GM12878 (cell line): Measurements from ENCODE around the gene EDARADD. TPM values are rescaled to one million over a fixed set of nuclear protein-coding genes. Genes with fewer than 3 reads are reported as not detected.

Experiments used
- ATAC-seq: fragments of 200-7000 bp; cut with Tn5 transposase; 3 replicates; pipeline ENCODE4 v1.9.1; 2020; ENCODE audit warnings: mild to moderate bottlenecking, moderate library complexity
- BruUV-seq: library from RNA; stranded (reverse); fragments of 400-500 nt; replicated peaks from 2 replicates; lab custom pipeline; 2021; lab: Mats Ljungman, UMichigan
- CTCF ChIA-PET: fragments of 300-600 bp; sonication (Branson Sonifier 250); formaldehyde crosslinking; extraction: SDS; loops from one replicate; lab custom pipeline; 2021; ENCODE audit warnings: inconsistent platforms; lab: Yijun Ruan, JAX
- POLR2A ChIA-PET: fragments of 350-600 bp; formaldehyde crosslinking; extraction: SDS; loops from one replicate; lab custom pipeline; 2021; ENCODE audit warnings: inconsistent platforms; lab: Charles Lee
- RAD21 ChIA-PET: fragments of 300-600 bp; sonication (Branson Sonifier 250); formaldehyde crosslinking; loops from one replicate; lab custom pipeline; 2023; ENCODE audit warnings: antibody characterized with exemption; ENCODE audit not compliant: unreplicated experiment; lab: Charles Lee
- SMC1A ChIA-PET: fragments of 300-600 bp; sonication (Branson Sonifier 250); formaldehyde crosslinking; loops from one replicate; lab custom pipeline; 2023; ENCODE audit not compliant: unreplicated experiment, uncharacterized antibody; lab: Charles Lee
- DNase-seq: peaks from one replicate; pipeline ENCODE4 v3.0.0-alpha.2; 2011; ENCODE audit warnings: low read depth, low spot score
- FAIRE-seq: peaks from 3 replicates; lab custom pipeline; 2011; peaks lifted over from hg19 to GRCh38; lab: Jason Lieb, UNC
- H2AFZ ChIP-seq: 2 replicates; pipeline ENCODE4 v1.6.0; 2011; ENCODE audit warnings: low read depth, low read length, control low read depth; ENCODE audit not compliant: control insufficient read depth
- H3K27ac ChIP-seq: 2 replicates; pipeline ENCODE4 v1.5.1; 2011; ENCODE audit warnings: control low read depth; ENCODE audit not compliant: control insufficient read depth, insufficient read depth
- H3K27me3 ChIP-seq, 2 experiments: replicated peaks in 1 of 2; 2 replicates each; pipeline versions ENCODE4 v1.6.0 to v1.6.1; 2011; ENCODE audit warnings: low read length in 1 of 2; ENCODE audit not compliant: control insufficient read depth in 2 of 2, insufficient read depth in 2 of 2
- H3K36me3 ChIP-seq, 2 experiments: 2 replicates each; pipeline ENCODE4 v1.5.1; 2011; ENCODE audit warnings: low read length in 1 of 2; ENCODE audit not compliant: control insufficient read depth in 2 of 2, insufficient read depth in 2 of 2
- H3K4me1 ChIP-seq: 2 replicates; pipeline ENCODE4 v1.6.1; 2011; ENCODE audit warnings: mild to moderate bottlenecking, low read length, moderate library complexity, mixed read lengths; ENCODE audit not compliant: control insufficient read depth, insufficient read depth
- H3K4me2 ChIP-seq: 2 replicates; pipeline ENCODE4 v1.6.0; 2011; ENCODE audit warnings: control low read depth; ENCODE audit not compliant: control insufficient read depth, insufficient read depth
- H3K4me3 ChIP-seq: fragments of 200-600 bp; sonication (generic); 2 replicates; pipeline ENCODE4 v1.5.1; 2016
- H3K79me2 ChIP-seq: 2 replicates; pipeline ENCODE4 v1.6.0; 2011; ENCODE audit warnings: low read length; ENCODE audit not compliant: control insufficient read depth, insufficient read depth
- H3K9ac ChIP-seq: 2 replicates; pipeline ENCODE4 v1.8.0; 2011; ENCODE audit warnings: low read length, control low read depth, mixed read lengths; ENCODE audit not compliant: control insufficient read depth, insufficient read depth
- H3K9me3 ChIP-seq: replicated peaks from 3 replicates; pipeline ENCODE4 v1.5.1; 2011; ENCODE audit warnings: mild to moderate bottlenecking, low read length; ENCODE audit not compliant: control insufficient read depth, insufficient read depth
- H4K20me1 ChIP-seq: 2 replicates; pipeline ENCODE4 v1.6.0; 2011; ENCODE audit not compliant: control insufficient read depth, insufficient read depth
- BHLHE40 ChIP-seq, 2 experiments: fragments of 450-650 bp in 1 of 2; IDR thresholded peaks; 2 replicates each; pipeline ENCODE4 v1.6.1; 2011 to 2017; ENCODE audit warnings: low read depth in 2 of 2, borderline replicate concordance in 1 of 2, improper control_type of control experiment in 1 of 2, low read length in 1 of 2, mild to moderate bottlenecking in 1 of 2
- CEBPZ ChIP-seq: fragments of 150-350 bp; IDR thresholded peaks from 2 replicates; pipeline ENCODE4 v1.6.1; 2016; ENCODE audit warnings: low read depth, low read length
- EED ChIP-seq: sonication (generic); IDR thresholded peaks from 2 replicates; pipeline ENCODE4 v1.6.1; 2016; ENCODE audit warnings: antibody characterized with exemption, low read depth
- RELA ChIP-seq: fragments of 450-650 bp; IDR thresholded peaks from 2 replicates; pipeline ENCODE4 v1.8.0; 2014; ENCODE audit warnings: borderline replicate concordance; ENCODE audit not compliant: partially characterized antibody
- SP1 ChIP-seq: IDR thresholded peaks from one replicate; pipeline ENCODE4 v1.6.1; 2011; ENCODE audit warnings: low read depth, low read length
- TARDBP ChIP-seq: IDR thresholded peaks from 2 replicates; pipeline ENCODE4 v1.6.1; 2016; ENCODE audit warnings: borderline replicate concordance
- WGBS: methylation state at CpG from one replicate; pipeline ENCODE4 v1.1.6; 2016; ENCODE audit warnings: low lambda C conversion rate; ENCODE audit not compliant: insufficient replicate concordance, insufficient coverage; ENCODE audit errors: missing lambda C conversion rate; 5-methylcytosine and 5-hydroxymethylcytosine counted together
- in situ Hi-C: fragments of 300-500 bp; cut with MboI; formaldehyde crosslinking; loops from 9 replicates; pipeline ENCODE4 v1.14.3; 2018; ENCODE audit warnings: mixed read lengths
- intact Hi-C: fragments of 100-400 bp; cut with micrococcal nuclease; formaldehyde crosslinking; loops from one replicate; pipeline ENCODE4 v1.14.2; 2022; ENCODE audit not compliant: unreplicated experiment
- polyA plus RNA-seq, 11 experiments: library from polyadenylated mRNA; depleted of rRNA in 4 of 11; unstranded in 6 of 11; stranded (reverse) in 5 of 11; fragments of >200 nt; fragmentation: Nextera tagmentation in 4 of 11; fragmentation: Illumina TruSeq in 1 of 11; extraction: Ambion mirVana in 4 of 11; extraction: Trizol in 1 of 11; gene quantifications; 1 replicate in 1 of 11; 2 replicates in 10 of 11; pipeline versions ENCODE4 v1.2.1 to v1.2.3, GENCODE V29; 2011 to 2016; ENCODE audit warnings: inconsistent platforms in 2 of 11, missing spikeins in 2 of 11, low read depth in 1 of 11
- total RNA-seq, 4 experiments: library from RNA; depleted of rRNA in 3 of 4; stranded (reverse); fragments of >200 nt in 3 of 4; fragmentation: Illumina TruSeq in 1 of 4; extraction: Trizol in 1 of 4; gene quantifications; 2 replicates each; pipeline versions ENCODE4 v1.2.1 to v1.2.3, GENCODE V29; 2013 to 2021

The EDARADD gene
- total and polyA plus RNA-seq, 10 of the 15 experiments (the other 5 are each of a cell fraction or from before 2014, with no cell fraction given), result 0.58 to 6.1 (median 4.7) TPM

GRCh38 chr1:236514703-236515442, 120.8 kb downstream of the EDARADD start:
- POLR2A ChIA-PET, result no interaction called here
- no peaks in the 10 kb centered on the region for H3K4me1 ChIP-seq
- H3K9ac ChIP-seq, result no peak overlapping the region
- 45% methylated on average over 4 of the region's 4 CpGs for WGBS
- in situ Hi-C loops, result no loop called here
- no peak overlapping the region for H2AFZ ChIP-seq
- no peaks in the 10 kb centered on the region for H4K20me1 ChIP-seq
- TF ChIP-seq SP1, result no peak
- no peak for TF ChIP-seq EED
- no peak for TF ChIP-seq BHLHE40 (IDR thresholded peaks at IDR 0.05; ENCODE audit: borderline replicate concordance in 1 of 2, low read depth in 2 of 2, low read length in 1 of 2)
- no peak for TF ChIP-seq RELA
- RAD21 ChIA-PET, result no interaction called here
- DNase-seq (no peak), ATAC-seq (no peak), FAIRE-seq (no peak)
- H3K4me2 ChIP-seq, result no peak overlapping the region
- no TSS peak for BruUV-seq
- intact Hi-C loops, result no loop called here
- H3K79me2 ChIP-seq, result no peaks in the 10 kb centered on the region
- H3K27me3 ChIP-seq, result no peaks in the 10 kb centered on the region
- H3K9me3 ChIP-seq, result no peaks in the 10 kb centered on the region
- SMC1A ChIA-PET, result interaction anchor here (0.8 kb wide), 1 partner anchor 10 kb away, joined by 3 read pairs; no protein-coding TSS in a partner anchor
- H3K36me3 ChIP-seq, result no peaks in the 10 kb centered on the region
- CTCF ChIA-PET, result interaction anchor here (0.5 kb wide), 1 partner anchor 188 kb away, joined by 3 read pairs; no protein-coding TSS in a partner anchor
- H3K4me3 ChIP-seq, result no peak overlapping the region
- no peak overlapping the region for H3K27ac ChIP-seq

- CTCF ChIA-PET, result interaction anchor here (0.5 kb wide), 1 partner anchor 188 kb away, joined by 3 read pairs; no protein-coding TSS in a partner anchor
- no peak for ATAC-seq
Observed at GRCh38 chr1:236515443-236515958, 121.4 kb downstream of the EDARADD start.

More at GRCh38 chr1:236515443-236515958, 121.4 kb downstream of the EDARADD start:
- in situ Hi-C loops, result no loop called here
- DNase-seq, result no peak
- Histone ChIP-seq H3K79me2 (no peaks in the 10 kb centered on the region), H3K27ac (no peak overlapping the region), H3K4me2 (no peak overlapping the region), H3K4me1 (no peaks in the 10 kb centered on the region), H4K20me1 (no peaks in the 10 kb centered on the region), H3K4me3 (no peak overlapping the region)
- FAIRE-seq, result no peak
- SMC1A ChIA-PET, result interaction anchor here (0.7 to 0.8 kb wide), 2 partner anchors 10 to 21 kb away, joined by 3 read pairs; no protein-coding TSS in a partner anchor
- RAD21 ChIA-PET, result no interaction called here
- BruUV-seq, result no TSS peak
- TF ChIP-seq TARDBP (no peak), CEBPZ (no peak)
- TF ChIP-seq, all 136 proteins: peak for 0
- Histone ChIP-seq H2AFZ (no peak overlapping the region), H3K9ac (no peak overlapping the region), H3K9me3 (no peaks in the 10 kb centered on the region), H3K36me3 (no peaks in the 10 kb centered on the region), H3K27me3 (no peaks in the 10 kb centered on the region)
- intact Hi-C loops, result no loop called here
- 49% methylated on average over 4 of the region's 4 CpGs for WGBS
- POLR2A ChIA-PET, result no interaction called here
